ENCODE data around the gene YIPF3.
A peak's percentile ranks its signal among the peaks of the same experiment; 100 is the strongest.
"Not testable (repeated sequence)": the region's sequence is repeated elsewhere in the genome, so short reads cannot be mapped to it uniquely, and the experiment has no call there.

The YIPF3 gene

GRCh38 chr6:43516697-43517504 lies at the start of gene YIPF3, which contains the start of gene POLR1C:
Gene YIPF3 (minus strand): TSS chr6:43516926. CDS start chr6:43516807, 119 bp downstream.
Gene POLR1C (plus strand): TSS chr6:43517089. CDS start chr6:43517110, 21 bp downstream.
- H3K4me3 Mint-ChIP-seq, result no peak within 1 kb of the TSS
- peaks cover 4% of the 10 kb centered on the region for H3K4me1 Mint-ChIP-seq (ENCODE audit: low read depth)
- no peaks in the 10 kb centered on the region for H3K9me3 Mint-ChIP-seq
- no peak within 1 kb of the TSS for H3K27ac Mint-ChIP-seq
- peaks cover 23% of the 10 kb centered on the region for H3K36me3 Mint-ChIP-seq (ENCODE audit: low read depth)
- no peaks in the 10 kb centered on the region for H3K27me3 Mint-ChIP-seq

- Mint-ChIP-seq H3K27me3 (no peaks in the 10 kb centered on the region), H3K4me3 (no peak overlapping the region), H3K36me3 (ENCODE audit: low read depth) (peaks cover 80% of the 10 kb centered on the region), H3K4me1 (ENCODE audit: low read depth) (no peaks in the 10 kb centered on the region), H3K27ac (no peak overlapping the region), H3K9me3 (no peaks in the 10 kb centered on the region)
These were observed 42.6 kb upstream of the YIPF3 start for GRCh38 chr6:43559328-43559727.

GRCh38 chr6:43557620-43558019 lies 40.9 kb upstream of the YIPF3 start:
- not testable (repeated sequence) for H3K9me3 Mint-ChIP-seq; H3K4me1 Mint-ChIP-seq (ENCODE audit: low read depth); H3K27ac Mint-ChIP-seq; H3K4me3 Mint-ChIP-seq; H3K27me3 Mint-ChIP-seq
- H3K36me3 Mint-ChIP-seq (ENCODE audit: low read depth), result peaks cover 87% of the 10 kb centered on the region

GRCh38 chr6:43547222-43547621 lies 30.5 kb upstream of the YIPF3 start:
- Mint-ChIP-seq H3K4me3 (no peak overlapping the region), H3K4me1 (ENCODE audit: low read depth) (no peaks in the 10 kb centered on the region), H3K27ac (no peak overlapping the region), H3K36me3 (ENCODE audit: low read depth) (peaks cover 76% of the 10 kb centered on the region), H3K9me3 (no peaks in the 10 kb centered on the region), H3K27me3 (no peaks in the 10 kb centered on the region)

GRCh38 chr6:43544461-43544860 lies 27.7 kb upstream of the YIPF3 start:
- Mint-ChIP-seq H3K27ac (no peak overlapping the region), H3K4me1 (ENCODE audit: low read depth) (no peaks in the 10 kb centered on the region), H3K36me3 (ENCODE audit: low read depth) (peaks cover 69% of the 10 kb centered on the region)

GRCh38 chr6:43541774-43542471 lies 25.2 kb upstream of the YIPF3 start:
- H3K27me3 Mint-ChIP-seq, result no peaks in the 10 kb centered on the region
- no peak overlapping the region for H3K4me3 Mint-ChIP-seq
- peaks cover 63% of the 10 kb centered on the region for H3K36me3 Mint-ChIP-seq (ENCODE audit: low read depth)
- no peak overlapping the region for H3K27ac Mint-ChIP-seq
- no peaks in the 10 kb centered on the region for H3K4me1 Mint-ChIP-seq (ENCODE audit: low read depth)
- H3K9me3 Mint-ChIP-seq, result no peaks in the 10 kb centered on the region

More at GRCh38 chr6:43544461-43544860, 27.7 kb upstream of the YIPF3 start:
- Mint-ChIP-seq H3K4me3 (no peak overlapping the region), H3K27me3 (no peaks in the 10 kb centered on the region), H3K9me3 (no peaks in the 10 kb centered on the region)

GRCh38 chr6:43540507-43540906 lies 23.8 kb upstream of the YIPF3 start:
- H3K36me3 Mint-ChIP-seq (ENCODE audit: low read depth), result peaks cover 56% of the 10 kb centered on the region
- no peaks in the 10 kb centered on the region for H3K9me3 Mint-ChIP-seq
- no peaks in the 10 kb centered on the region for H3K4me1 Mint-ChIP-seq (ENCODE audit: low read depth)
- H3K27me3 Mint-ChIP-seq, result no peaks in the 10 kb centered on the region
- H3K4me3 Mint-ChIP-seq, result no peak overlapping the region
- H3K27ac Mint-ChIP-seq, result no peak overlapping the region

GRCh38 chr6:43539409-43539808 lies 22.7 kb upstream of the YIPF3 start:
- H3K9me3 Mint-ChIP-seq; H3K4me3 Mint-ChIP-seq; H3K4me1 Mint-ChIP-seq (ENCODE audit: low read depth); H3K27me3 Mint-ChIP-seq; H3K27ac Mint-ChIP-seq: not testable (repeated sequence)
- peaks cover 54% of the 10 kb centered on the region for H3K36me3 Mint-ChIP-seq (ENCODE audit: low read depth)

- not testable (repeated sequence) for H3K4me3 Mint-ChIP-seq; H3K27ac Mint-ChIP-seq; H3K9me3 Mint-ChIP-seq; H3K4me1 Mint-ChIP-seq (ENCODE audit: low read depth); H3K27me3 Mint-ChIP-seq
- peaks cover 50% of the 10 kb centered on the region for H3K36me3 Mint-ChIP-seq (ENCODE audit: low read depth)
These were observed 22.3 kb upstream of the YIPF3 start for GRCh38 chr6:43538986-43539385.

- Mint-ChIP-seq H3K4me3 (no peak overlapping the region), H3K9me3 (no peaks in the 10 kb centered on the region), H3K4me1 (ENCODE audit: low read depth) (no peaks in the 10 kb centered on the region), H3K27me3 (no peaks in the 10 kb centered on the region), H3K27ac (no peak overlapping the region), H3K36me3 (ENCODE audit: low read depth) (peaks cover 59% of the 10 kb centered on the region)
These were observed 15.5 kb upstream of the YIPF3 start for GRCh38 chr6:43532201-43532600.

- peaks cover 4% of the 10 kb centered on the region for H3K4me1 Mint-ChIP-seq (ENCODE audit: low read depth)
- H3K4me3 Mint-ChIP-seq, result no peak overlapping the region
- H3K27ac Mint-ChIP-seq, result no peak overlapping the region
- H3K9me3 Mint-ChIP-seq, result no peaks in the 10 kb centered on the region
- H3K27me3 Mint-ChIP-seq, result no peaks in the 10 kb centered on the region
- peaks cover 71% of the 10 kb centered on the region for H3K36me3 Mint-ChIP-seq (ENCODE audit: low read depth)
These were observed 7.8 kb upstream of the YIPF3 start for GRCh38 chr6:43524483-43524961.

- Mint-ChIP-seq H3K36me3 (ENCODE audit: low read depth) (peaks cover 63% of the 10 kb centered on the region), H3K4me1 (ENCODE audit: low read depth) (peaks cover 4% of the 10 kb centered on the region), H3K4me3 (no peak overlapping the region), H3K9me3 (no peaks in the 10 kb centered on the region), H3K27me3 (no peaks in the 10 kb centered on the region), H3K27ac (no peak overlapping the region)
These were observed 6.6 kb upstream of the YIPF3 start for GRCh38 chr6:43523284-43523683.

- Mint-ChIP-seq H3K4me1 (ENCODE audit: low read depth) (peaks cover 4% of the 10 kb centered on the region), H3K27me3 (no peaks in the 10 kb centered on the region), H3K4me3 (no peak overlapping the region), H3K9me3 (no peaks in the 10 kb centered on the region), H3K27ac (peak overlapping the region; percentile 43), H3K36me3 (ENCODE audit: low read depth) (peaks cover 58% of the 10 kb centered on the region)
These were observed 6.0 kb upstream of the YIPF3 start for GRCh38 chr6:43522547-43523261.

- Mint-ChIP-seq H3K27ac (no peak overlapping the region), H3K4me1 (ENCODE audit: low read depth) (peaks cover 4% of the 10 kb centered on the region), H3K4me3 (no peak overlapping the region), H3K27me3 (no peaks in the 10 kb centered on the region), H3K36me3 (ENCODE audit: low read depth) (peaks cover 49% of the 10 kb centered on the region), H3K9me3 (no peaks in the 10 kb centered on the region)
These were observed 5.1 kb upstream of the YIPF3 start for GRCh38 chr6:43521836-43522235.

GRCh38 chr6:43520097-43520496 lies 3.4 kb upstream of the YIPF3 start:
- H3K27ac Mint-ChIP-seq, result peak overlapping the region; percentile 17
- H3K27me3 Mint-ChIP-seq, result no peaks in the 10 kb centered on the region
- no peak overlapping the region for H3K4me3 Mint-ChIP-seq
- H3K4me1 Mint-ChIP-seq (ENCODE audit: low read depth), result peaks cover 4% of the 10 kb centered on the region
- peaks cover 35% of the 10 kb centered on the region for H3K36me3 Mint-ChIP-seq (ENCODE audit: low read depth)
- no peaks in the 10 kb centered on the region for H3K9me3 Mint-ChIP-seq

All from stimulated activated naive CD8-positive, alpha-beta T cell treated with anti-CD3 and anti-CD28 coated beads, Interleukin-15, Interleukin-2, amounts not matched to agents 100 ng/mL and 50 ng/mL, for 24 hours (primary cell).